Gastrocnemius medialis (tissue), 4 donors: ENCODE measurements around the gene IQGAP3. TPM values are rescaled to one million over a fixed set of nuclear protein-coding genes. Genes with fewer than 3 reads are reported as not detected.

Experiments used
- ATAC-seq, 2 donors: fragments of 150-250 bp; one replicate each; pipeline ENCODE4 v1.9.1; 2016
- DNase-seq, 2 donors: peaks; one replicate each; pipeline ENCODE4 v3.0.0-alpha.2; 2019
- H3K27ac ChIP-seq, 4 donors: fragments of 200-600 bp; sonication (generic); 1 replicate in 1 of 4; 2 replicates in 3 of 4; pipeline ENCODE4 v1.5.1; 2016 to 2018; ENCODE audit warnings: mild to moderate bottlenecking in 2 of 4, moderate library complexity in 1 of 4
- H3K27me3 ChIP-seq, 3 donors: fragments of 200-600 bp; sonication (generic) in 2 of 3; 1 replicate in 1 of 3; 2 replicates in 2 of 3; pipeline versions ENCODE4 v1.5.1 to v1.6.0; 2016 to 2019; ENCODE audit warnings: mild to moderate bottlenecking in 1 of 3, moderate library complexity in 1 of 3
- H3K36me3 ChIP-seq, 2 donors: fragments of 200-600 bp; sonication (generic) in 1 of 2; one replicate each; pipeline ENCODE4 v1.5.1; 2017 to 2018
- H3K4me1 ChIP-seq, 2 donors: fragments of 200-600 bp; sonication (generic) in 1 of 2; one replicate each; pipeline ENCODE4 v1.5.1; 2016 to 2017; ENCODE audit warnings: mild to moderate bottlenecking in 2 of 2
- H3K4me3 ChIP-seq, 4 donors: fragments of 200-600 bp; sonication (generic) in 3 of 4; 1 replicate in 1 of 4; 2 replicates in 3 of 4; pipeline ENCODE4 v1.5.1; 2016 to 2019; ENCODE audit warnings: mild to moderate bottlenecking in 2 of 4
- H3K9me3 ChIP-seq, 3 donors: fragments of 200-600 bp; sonication (generic) in 2 of 3; 1 replicate in 1 of 3; 2 replicates in 2 of 3; pipeline ENCODE4 v1.5.1; 2016 to 2019
- CTCF ChIP-seq, 5 experiments: fragments of 450-650 bp in 3 of 5; fragments of 200-600 bp in 2 of 5; sonication (generic) in 2 of 5; IDR thresholded peaks in 4 of 5; conservative IDR thresholded peaks in 1 of 5; 1 replicate in 4 of 5; 2 replicates in 1 of 5; pipeline ENCODE4 v1.5.1; 2016 to 2019; ENCODE audit warnings: antibody characterized with exemption in 5 of 5, mild to moderate bottlenecking in 3 of 5, moderate library complexity in 3 of 5
- POLR2A ChIP-seq, 2 donors: fragments of 450-650 bp; IDR thresholded peaks; one replicate each; pipeline ENCODE4 v1.6.1; 2017; ENCODE audit warnings: antibody characterized with exemption in 2 of 2, mild to moderate bottlenecking in 2 of 2, moderate library complexity in 2 of 2
- in situ Hi-C, 4 donors: fragments of 200-750 bp; cut with MboI; loops; one replicate each; pipeline versions ENCODE4 v1.15.0 to v1.8.0; 2017; ENCODE audit warnings: low sequenced_read_pairs in 4 of 4
- intact Hi-C: fragments of 100-400 bp; cut with DNase I; formaldehyde crosslinking; loops from one replicate; pipeline ENCODE4 v1.15.1; 2023; ENCODE audit warnings: low total_unique reads
- total RNA-seq, 4 donors: library from RNA; depleted of rRNA; stranded (reverse); fragments of >200 nt; gene quantifications; one replicate each; pipeline versions ENCODE4 v1.1.0 to v1.2.3, GENCODE V29; 2016

The IQGAP3 gene
- total RNA-seq, 4 donors from 2014 or later, result 0.20 to 0.55 TPM; not detected in 2

- no peaks in the 10 kb centered on the region for H3K27me3 ChIP-seq
- H3K9me3 ChIP-seq, result no peaks in the 10 kb centered on the region
- intact Hi-C loops (no loop called here), in situ Hi-C loops (no loop called here)
- DNase-seq (no peak), ATAC-seq (no peak)
- no peaks in the 10 kb centered on the region for H3K36me3 ChIP-seq
- no peak overlapping the region for H3K4me3 ChIP-seq
- no peak overlapping the region for H3K27ac ChIP-seq
- TF ChIP-seq POLR2A (IDR thresholded peaks at IDR 0.05) (no peak), CTCF (IDR thresholded peaks at IDR 0.05 in 4 of 5, conservative IDR thresholded peaks at IDR 0.05 in 1 of 5) (no peak)
- peaks cover 0 to 14% of the 10 kb centered on the region in 2 donors for H3K4me1 ChIP-seq
These were observed 14.0 kb upstream of the IQGAP3 start for GRCh38 chr1:156586323-156586722.

DNA sequence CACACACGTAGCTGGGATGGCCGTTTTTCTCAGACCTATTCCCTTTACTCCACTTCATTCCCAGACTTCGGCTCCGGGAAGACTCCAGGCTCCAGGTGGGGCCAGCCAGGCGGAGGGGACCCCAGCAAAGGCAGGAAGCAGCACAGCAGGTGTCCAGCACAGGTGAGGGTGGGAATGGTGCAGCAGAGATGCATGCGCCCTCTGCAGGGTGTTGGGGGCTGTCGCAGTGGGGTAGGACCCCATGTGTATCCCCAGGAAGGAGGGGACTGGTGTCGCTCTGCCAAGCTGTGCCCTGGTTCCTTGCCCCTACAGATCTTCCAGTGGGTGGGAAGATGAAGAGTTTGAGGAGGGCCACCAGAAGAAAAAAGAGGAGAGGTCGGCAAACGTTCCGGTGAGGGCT is 12.4 kb upstream of the IQGAP3 start:
- intact Hi-C loops, result loop anchor here (1.0 to 5.0 kb wide), 3 partner anchors 23 to 72 kb away; no protein-coding TSS in a partner anchor
- Histone ChIP-seq H3K4me3 (no peak overlapping the region), H3K27ac (no peak overlapping the region), H3K4me1 (peaks cover 0 to 9% of the 10 kb centered on the region in 2 donors), H3K27me3 (no peaks in the 10 kb centered on the region), H3K36me3 (no peaks in the 10 kb centered on the region), H3K9me3 (no peaks in the 10 kb centered on the region)
- TF ChIP-seq CTCF (IDR thresholded peaks at IDR 0.05 in 4 of 5, conservative IDR thresholded peaks at IDR 0.05 in 1 of 5), result peak in 1 of 5 experiments; percentile 19
- no peak for TF ChIP-seq POLR2A (IDR thresholded peaks at IDR 0.05)
- DNase-seq, result no peak
- in situ Hi-C loops, result no loop called here
- ATAC-seq, result no peak

DNA sequence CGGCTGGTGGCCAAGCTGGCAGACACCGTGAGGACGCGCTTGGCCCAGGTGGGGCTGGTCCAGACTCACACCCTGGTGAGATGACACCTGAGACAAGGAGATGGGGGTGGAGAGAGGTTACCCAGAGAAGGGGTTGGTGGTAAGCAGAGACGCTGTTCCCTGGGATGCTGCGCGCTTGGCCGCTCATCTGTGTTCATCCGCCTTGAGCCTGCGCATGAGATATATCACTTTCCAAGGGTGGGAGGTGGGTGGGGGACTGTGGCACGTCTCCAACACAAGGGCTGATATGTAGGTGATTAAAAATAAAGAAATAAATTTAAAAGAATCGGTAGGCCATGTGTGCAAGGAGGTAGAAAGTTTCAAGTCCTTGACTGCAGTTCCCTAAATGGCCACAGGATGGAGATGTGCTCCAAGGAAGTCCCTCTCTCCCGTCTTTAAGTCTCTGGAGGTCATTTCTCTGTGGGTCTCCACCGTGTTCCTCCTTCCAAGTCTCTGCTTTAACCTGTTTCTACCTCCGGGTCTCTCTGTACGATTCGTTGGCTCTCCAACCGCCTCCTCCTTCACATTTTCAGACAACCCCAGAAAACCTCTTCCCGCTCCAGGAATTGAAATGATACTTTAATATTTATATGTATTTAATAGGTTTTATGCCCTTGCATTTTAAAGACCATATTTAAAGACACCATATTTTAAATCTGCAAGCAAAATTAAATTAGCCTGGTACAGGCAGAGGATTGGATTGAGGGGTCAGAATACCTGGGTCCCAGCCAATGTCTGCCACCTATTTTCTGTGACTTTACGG is 11.7 kb upstream of the IQGAP3 start:
- H3K9me3 ChIP-seq, result no peaks in the 10 kb centered on the region
- H3K36me3 ChIP-seq, result no peaks in the 10 kb centered on the region
- TF ChIP-seq POLR2A (IDR thresholded peaks at IDR 0.05) (no peak), CTCF (IDR thresholded peaks at IDR 0.05 in 4 of 5, conservative IDR thresholded peaks at IDR 0.05 in 1 of 5) (peak; percentile 75 to 94 (median 90))
- DNase-seq (peak; percentile 40 to 63), ATAC-seq (peak; percentile 71 to 75)
- H3K4me1 ChIP-seq, result peaks cover 0 to 9% of the 10 kb centered on the region in 2 donors
- intact Hi-C loops (loop anchor here (1.0 to 5.0 kb wide), 3 partner anchors 24 to 73 kb away; no protein-coding TSS in a partner anchor), in situ Hi-C loops (no loop called here)
- H3K27ac ChIP-seq, result no peak overlapping the region
- H3K27me3 ChIP-seq, result no peaks in the 10 kb centered on the region
- no peak overlapping the region for H3K4me3 ChIP-seq

DNA sequence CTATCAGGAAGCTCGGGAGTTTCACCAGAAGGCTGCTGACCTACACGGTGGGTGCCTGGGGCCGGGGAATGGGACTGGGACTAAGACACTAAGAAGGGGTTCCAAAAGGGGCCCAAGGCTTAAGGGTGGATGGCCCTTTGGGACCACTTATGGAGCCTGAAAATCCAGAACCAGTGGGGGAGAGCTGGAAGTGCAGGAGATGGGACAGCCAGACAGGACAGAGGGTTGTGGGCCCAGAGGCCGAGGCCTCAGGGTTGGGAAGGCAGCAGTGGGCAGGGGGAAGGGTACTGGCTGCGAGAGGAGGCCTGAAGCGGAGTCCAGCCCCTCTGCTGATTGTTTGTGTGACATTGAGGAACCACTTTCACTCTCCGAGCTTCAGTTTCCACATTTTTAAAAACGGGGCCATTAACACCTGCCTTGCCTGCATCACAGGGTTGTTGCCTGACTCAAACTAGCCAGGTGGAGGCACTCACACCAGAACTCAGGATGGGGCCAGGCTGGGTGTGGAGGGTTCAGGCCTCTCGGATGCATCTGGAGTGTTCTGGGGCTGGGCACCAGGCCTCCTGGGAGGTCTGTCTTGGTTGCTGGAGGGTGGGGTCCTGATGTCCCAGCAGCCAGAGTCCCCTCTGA is 10.1 kb upstream of the IQGAP3 start:
- intact Hi-C loops (loop anchor here (5.0 kb wide), 2 partner anchors 40 to 75 kb away; no protein-coding TSS in a partner anchor), in situ Hi-C loops (no loop called here)
- H3K27ac ChIP-seq, result peak overlapping the region in 2 of 4 donors; percentile 39 to 63
- no peak overlapping the region for H3K4me3 ChIP-seq
- H3K4me1 ChIP-seq, result peaks cover 0 to 9% of the 10 kb centered on the region in 2 donors
- ATAC-seq (no peak), DNase-seq (no peak)
- H3K9me3 ChIP-seq, result no peaks in the 10 kb centered on the region
- H3K27me3 ChIP-seq, result no peaks in the 10 kb centered on the region
- H3K36me3 ChIP-seq, result no peaks in the 10 kb centered on the region
- TF ChIP-seq CTCF (IDR thresholded peaks at IDR 0.05 in 4 of 5, conservative IDR thresholded peaks at IDR 0.05 in 1 of 5) (no peak), POLR2A (IDR thresholded peaks at IDR 0.05) (no peak)
